GM10266 (cell line): ENCODE data around the gene OPCML.

ENCODE experiments used
- DNase-seq: peaks from one replicate; pipeline ENCODE4 v3.0.0; 2012; ENCODE audit errors: extremely low spot score
- CTCF ChIP-seq: IDR thresholded peaks from 2 replicates; pipeline ENCODE4 v1.5.1; 2012; ENCODE audit warnings: mild to moderate bottlenecking, low read depth; ENCODE audit not compliant: control insufficient read depth, insufficient read depth; ENCODE audit errors: missing control alignments

The OPCML gene

GRCh38 chr11:132712466-132712865 is 819.8 kb downstream of the OPCML start:
- no peak for DNase-seq
- no peak for TF ChIP-seq CTCF

- no peak for TF ChIP-seq CTCF
- no peak for DNase-seq
Observed at GRCh38 chr11:132704781-132705375, 827.4 kb downstream of the OPCML start.

- DNase-seq: no peak
- TF ChIP-seq CTCF: no peak
Observed at GRCh38 chr11:132692891-132693290, 839.4 kb downstream of the OPCML start.

GRCh38 chr11:132691848-132692550 is 840.3 kb downstream of the OPCML start:
- no peak for DNase-seq
- TF ChIP-seq CTCF: no peak

- DNase-seq: no peak
- no peak for TF ChIP-seq CTCF
Observed at GRCh38 chr11:132686886-132687285, 845.4 kb downstream of the OPCML start.

GRCh38 chr11:132685174-132685611 is 847.1 kb downstream of the OPCML start:
- no peak for DNase-seq
- no peak for TF ChIP-seq CTCF

- no peak for TF ChIP-seq CTCF
- no peak for DNase-seq
Observed at GRCh38 chr11:132683602-132684001, 848.7 kb downstream of the OPCML start.
